Measurements from ENCODE around the gene SYNGR1.
A peak's percentile ranks its signal among the peaks of the same experiment; 100 is the strongest.

SYNGR1 gene

GRCh38 chr22:39308614-39309363 is 41.0 kb upstream of the SYNGR1 start:
- Histone ChIP-seq H3K4me3 (ENCODE audit: low read depth, low read length) (no peak overlapping the region), H3K79me2 (no peaks in the 10 kb centered on the region), H3K4me2 (ENCODE audit: low read length) (no peak overlapping the region), H3K36me3 (ENCODE audit: control insufficient read depth, insufficient read depth, low read length) (no peaks in the 10 kb centered on the region), H3K9ac (no peak overlapping the region), H3K4me1 (peaks cover 5% of the 10 kb centered on the region), H3K27me3 (ENCODE audit: control insufficient read depth, insufficient read depth, low read length) (no peaks in the 10 kb centered on the region), H2AFZ (peak overlapping the region; percentile 46), H3K27ac (peak overlapping the region; percentile 39), H3K9me3 (ENCODE audit: control insufficient read depth, low read length) (no peaks in the 10 kb centered on the region)
- no peak for TF ChIP-seq CTCF (IDR thresholded peaks at IDR 0.05)

GRCh38 chr22:39309364-39309861 is 40.4 kb upstream of the SYNGR1 start:
- Histone ChIP-seq H3K4me1 (peaks cover 5% of the 10 kb centered on the region), H3K4me2 (ENCODE audit: low read length) (no peak overlapping the region), H2AFZ (peak overlapping the region; percentile 46), H3K27ac (no peak overlapping the region), H3K9ac (no peak overlapping the region), H3K4me3 (ENCODE audit: low read depth, low read length) (no peak overlapping the region), H3K27me3 (ENCODE audit: control insufficient read depth, insufficient read depth, low read length) (no peaks in the 10 kb centered on the region), H3K36me3 (ENCODE audit: control insufficient read depth, insufficient read depth, low read length) (no peaks in the 10 kb centered on the region), H3K9me3 (ENCODE audit: control insufficient read depth, low read length) (no peaks in the 10 kb centered on the region), H3K79me2 (no peaks in the 10 kb centered on the region)
- no peak for TF ChIP-seq CTCF (IDR thresholded peaks at IDR 0.05)

GRCh38 chr22:39309881-39310714 is 39.7 kb upstream of the SYNGR1 start:
- H3K4me1 ChIP-seq: peaks cover 5% of the 10 kb centered on the region
- no peak overlapping the region for H3K9ac ChIP-seq
- TF ChIP-seq CTCF (IDR thresholded peaks at IDR 0.05): no peak
- no peaks in the 10 kb centered on the region for H3K79me2 ChIP-seq
- no peak overlapping the region for H3K27ac ChIP-seq
- H3K4me2 ChIP-seq (ENCODE audit: low read length): no peak overlapping the region
- no peaks in the 10 kb centered on the region for H3K9me3 ChIP-seq (ENCODE audit: control insufficient read depth, low read length)
- no peaks in the 10 kb centered on the region for H3K36me3 ChIP-seq (ENCODE audit: control insufficient read depth, insufficient read depth, low read length)
- no peak overlapping the region for H3K4me3 ChIP-seq (ENCODE audit: low read depth, low read length)
- H3K27me3 ChIP-seq (ENCODE audit: control insufficient read depth, insufficient read depth, low read length): no peaks in the 10 kb centered on the region
- H2AFZ ChIP-seq: no peak overlapping the region

- no peaks in the 10 kb centered on the region for H3K36me3 ChIP-seq (ENCODE audit: control insufficient read depth, insufficient read depth, low read length)
Observed at GRCh38 chr22:39311592-39312400, 38.0 kb upstream of the SYNGR1 start.

More at GRCh38 chr22:39311592-39312400, 38.0 kb upstream of the SYNGR1 start:
- Histone ChIP-seq H3K79me2 (no peaks in the 10 kb centered on the region), H3K4me2 (ENCODE audit: low read length) (no peak overlapping the region), H3K4me3 (ENCODE audit: low read depth, low read length) (no peak overlapping the region), H3K9me3 (ENCODE audit: control insufficient read depth, low read length) (no peaks in the 10 kb centered on the region), H3K4me1 (peaks cover 7% of the 10 kb centered on the region), H3K27ac (no peak overlapping the region), H3K27me3 (ENCODE audit: control insufficient read depth, insufficient read depth, low read length) (no peaks in the 10 kb centered on the region), H3K9ac (no peak overlapping the region), H2AFZ (no peak overlapping the region)
- no peak for TF ChIP-seq CTCF (IDR thresholded peaks at IDR 0.05)

Measured in parathyroid adenoma (tissue), 2 donors.